ENCODE measurements around the gene SYNGR1. TPM values are rescaled to one million over a fixed set of nuclear protein-coding genes. Genes with fewer than 3 reads are reported as not detected.
A peak's percentile ranks its signal among the peaks of the same experiment; 100 is the strongest.

SYNGR1 gene
- total RNA-seq, 4 donors from 2014 or later = 13.3 to 35.5 (median 21.5) TPM

GRCh38 chr22:39379756-39380730 lies 30.3 kb downstream of the SYNGR1 start:
- Histone ChIP-seq H3K4me3 (no peak overlapping the region), H3K9me3 (no peaks in the 10 kb centered on the region), H3K27ac (peak overlapping the region in 1 of 4 donors; percentile 10), H3K27me3 (no peaks in the 10 kb centered on the region), H3K36me3 (peaks cover 0 to 61% (median 0%) of the 10 kb centered on the region in 3 donors), H3K4me1 (peaks cover 0 to 9% (median 0%) of the 10 kb centered on the region in 3 donors)
- 78% methylated on average over 13 to 15 of the region's 15 CpGs for WGBS, 2 donors
- intact Hi-C loops (cut with DNase I) = no loop called here
- no peak for TF ChIP-seq CTCF (IDR thresholded peaks at IDR 0.05)
- TF ChIP-seq POLR2A (IDR thresholded peaks at IDR 0.05) = no peak
- no peak for DNase-seq

- 84 to 88% methylated on average over 6 to 9 of the region's 14 CpGs for WGBS, 2 donors
- H3K9me3 ChIP-seq = no peaks in the 10 kb centered on the region
- DNase-seq = no peak
- no peak overlapping the region for H3K4me3 ChIP-seq
- no peak for TF ChIP-seq CTCF (IDR thresholded peaks at IDR 0.05)
- TF ChIP-seq POLR2A (IDR thresholded peaks at IDR 0.05) = no peak
- intact Hi-C loops (cut with DNase I) = no loop called here
- no peak overlapping the region for H3K27ac ChIP-seq
- H3K4me1 ChIP-seq = peaks cover 0 to 9% (median 0%) of the 10 kb centered on the region in 3 donors
- H3K27me3 ChIP-seq = no peaks in the 10 kb centered on the region
- peaks cover 0 to 49% (median 0%) of the 10 kb centered on the region in 3 donors for H3K36me3 ChIP-seq
Observed at GRCh38 chr22:39381009-39381755, 31.4 kb downstream of the SYNGR1 start.

GRCh38 chr22:39381930-39382329 lies 32.1 kb downstream of the SYNGR1 start:
- H3K27ac ChIP-seq = no peak overlapping the region

GRCh38 chr22:39382410-39382809 lies 32.6 kb downstream of the SYNGR1 start:
- no peak overlapping the region for H3K27ac ChIP-seq
- intact Hi-C loops (cut with DNase I) = no loop called here
- H3K36me3 ChIP-seq = peaks cover 0 to 37% (median 0%) of the 10 kb centered on the region in 3 donors
- 78 to 80% methylated on average over 3 to 4 of the region's 5 CpGs for WGBS, 2 donors
- no peak overlapping the region for H3K4me3 ChIP-seq
- no peaks in the 10 kb centered on the region for H3K9me3 ChIP-seq
- peaks cover 0 to 9% (median 0%) of the 10 kb centered on the region in 3 donors for H3K4me1 ChIP-seq
- H3K27me3 ChIP-seq = no peaks in the 10 kb centered on the region
- TF ChIP-seq CTCF (IDR thresholded peaks at IDR 0.05) (no peak), POLR2A (IDR thresholded peaks at IDR 0.05) (no peak)
- no peak for DNase-seq

More at GRCh38 chr22:39381930-39382329, 32.1 kb downstream of the SYNGR1 start:
- 98 to 100% methylated on average over 4 of the region's 8 CpGs for WGBS, 2 donors
- Histone ChIP-seq H3K4me1 (peaks cover 0 to 9% (median 0%) of the 10 kb centered on the region in 3 donors), H3K4me3 (no peak overlapping the region), H3K27me3 (no peaks in the 10 kb centered on the region), H3K36me3 (peaks cover 0 to 42% (median 0%) of the 10 kb centered on the region in 3 donors), H3K9me3 (no peaks in the 10 kb centered on the region)
- no peak for DNase-seq
- no peak for TF ChIP-seq POLR2A (IDR thresholded peaks at IDR 0.05)
- no peak for TF ChIP-seq CTCF (IDR thresholded peaks at IDR 0.05)
- intact Hi-C loops (cut with DNase I) = no loop called here

All from esophagus squamous epithelium (tissue), 5 donors.